T-helper 17 cell (primary cell): Measurements from ENCODE around the gene NELFE. TPM values are rescaled to one million over a fixed set of nuclear protein-coding genes. Genes with fewer than 3 reads are reported as not detected.
"Not testable (repeated sequence)": the region's sequence is repeated elsewhere in the genome, so short reads cannot be mapped to it uniquely, and the experiment has no call there.

Experiments
- ATAC-seq: fragments of 150-1000 bp; cut with Tn5 transposase; 2 replicates; pipeline ENCODE4 v1.10.0; 2021; ENCODE audit warnings: mild to moderate bottlenecking, moderate library complexity
- DNase-seq, 3 donors: peaks; one replicate each; pipeline versions ENCODE4 v3.0.0 to v3.0.0-alpha.2; 2020 to 2021
- H3K9me3 ChIP-seq: one replicate; pipeline ENCODE4 v1.7.0; 2013; ENCODE audit warnings: low read length, mild to moderate bottlenecking; ENCODE audit not compliant: control insufficient read depth, poor library complexity, severe bottlenecking
- H3K27ac Mint-ChIP-seq: one replicate; pipeline ENCODE4 v1.8.0; 2022; ENCODE audit warnings: mild to moderate bottlenecking, moderate library complexity, mixed read lengths
- H3K27me3 Mint-ChIP-seq: one replicate; pipeline ENCODE4 v1.8.0; 2022; ENCODE audit warnings: mixed read lengths
- H3K36me3 Mint-ChIP-seq: one replicate; pipeline ENCODE4 v1.8.0; 2022; ENCODE audit warnings: low read depth, mixed read lengths
- H3K4me1 Mint-ChIP-seq: one replicate; pipeline ENCODE4 v1.8.0; 2022; ENCODE audit warnings: mild to moderate bottlenecking, mixed read lengths
- H3K4me3 Mint-ChIP-seq: one replicate; pipeline ENCODE4 v1.8.0; 2022; ENCODE audit warnings: mild to moderate bottlenecking, moderate library complexity, mixed read lengths
- total RNA-seq, 4 donors: library from RNA in 2 of 4; stranded (reverse) in 2 of 4; gene quantifications; one replicate each; pipeline ENCODE4 v1.2.3 and lab custom pipeline; 2022 to 2026

The NELFE gene
- total RNA-seq, 2 donors from 2014 or later: 45.8 to 46.2 TPM

GRCh38 chr6:31935021-31935420, 23.8 kb downstream of the NELFE start:
- DNase-seq: no peak
- no peak for ATAC-seq
- H3K4me3 Mint-ChIP-seq: no peak overlapping the region
- no peaks in the 10 kb centered on the region for H3K36me3 Mint-ChIP-seq
- no peaks in the 10 kb centered on the region for H3K4me1 Mint-ChIP-seq
- no peak overlapping the region for H3K27ac Mint-ChIP-seq
- no peaks in the 10 kb centered on the region for H3K9me3 ChIP-seq
- peaks cover 5% of the 10 kb centered on the region for H3K27me3 Mint-ChIP-seq

DNA sequence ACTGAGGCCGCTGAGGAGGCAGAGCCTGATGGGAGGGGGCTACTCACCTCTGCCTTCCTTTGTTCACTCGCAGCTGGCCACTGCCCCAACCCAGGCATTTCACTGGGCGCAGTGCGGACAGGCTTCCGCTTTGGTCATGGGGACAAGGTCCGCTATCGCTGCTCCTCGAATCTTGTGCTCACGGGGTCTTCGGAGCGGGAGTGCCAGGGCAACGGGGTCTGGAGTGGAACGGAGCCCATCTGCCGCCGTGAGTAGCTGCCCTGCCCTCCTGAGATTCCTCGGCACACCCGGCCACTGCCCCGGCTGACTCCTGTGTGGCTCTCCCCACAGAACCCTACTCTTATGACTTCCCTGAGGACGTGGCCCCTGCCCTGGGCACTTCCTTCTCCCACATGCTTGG, 25.2 kb downstream of the NELFE start:
- no peaks in the 10 kb centered on the region for H3K36me3 Mint-ChIP-seq
- H3K4me3 Mint-ChIP-seq: no peak overlapping the region
- DNase-seq (no peak), ATAC-seq (no peak)
- H3K4me1 Mint-ChIP-seq: no peaks in the 10 kb centered on the region
- no peaks in the 10 kb centered on the region for H3K9me3 ChIP-seq
- H3K27me3 Mint-ChIP-seq: peaks cover 5% of the 10 kb centered on the region
- no peak overlapping the region for H3K27ac Mint-ChIP-seq

- not testable (repeated sequence) for H3K4me3 Mint-ChIP-seq, DNase-seq, H3K9me3 ChIP-seq, ATAC-seq, H3K4me1 Mint-ChIP-seq, H3K27me3 Mint-ChIP-seq, H3K36me3 Mint-ChIP-seq, H3K27ac Mint-ChIP-seq
These were observed 26.6 kb downstream of the NELFE start for GRCh38 chr6:31932137-31932536.

DNA sequence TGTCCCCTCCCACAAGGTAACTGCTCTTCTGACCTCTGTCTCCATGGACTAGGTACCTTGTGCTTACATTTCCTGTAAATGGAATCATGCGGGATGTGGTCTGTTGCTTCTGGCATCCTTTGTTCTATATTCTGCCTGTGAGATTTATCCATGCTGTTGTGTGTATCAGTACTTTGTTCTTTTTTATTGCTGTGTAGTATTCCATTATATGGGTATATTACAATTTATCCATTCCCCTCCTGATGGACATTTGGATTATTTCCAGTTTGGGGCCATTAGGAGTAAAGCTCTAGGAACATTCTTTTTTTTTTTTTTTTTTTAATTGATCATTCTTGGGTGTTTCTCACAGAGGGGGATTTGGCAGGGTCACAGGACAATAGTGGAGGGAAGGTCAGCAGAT, 27.8 kb downstream of the NELFE start:
- Mint-ChIP-seq H3K36me3 (no peaks in the 10 kb centered on the region), H3K4me3 (no peak overlapping the region), H3K27me3 (peaks cover 5% of the 10 kb centered on the region), H3K4me1 (no peaks in the 10 kb centered on the region), H3K27ac (no peak overlapping the region)
- H3K9me3 ChIP-seq: no peaks in the 10 kb centered on the region
- ATAC-seq: no peak
- no peak for DNase-seq

- Mint-ChIP-seq H3K4me1 (no peaks in the 10 kb centered on the region), H3K4me3 (no peak overlapping the region), H3K36me3 (no peaks in the 10 kb centered on the region), H3K27ac (no peak overlapping the region), H3K27me3 (peaks cover 5% of the 10 kb centered on the region)
- H3K9me3 ChIP-seq: no peaks in the 10 kb centered on the region
- ATAC-seq (no peak), DNase-seq (no peak)
These were observed 30.2 kb downstream of the NELFE start for GRCh38 chr6:31928672-31928939.

- H3K4me3 Mint-ChIP-seq: no peak overlapping the region
- no peak for ATAC-seq
- peaks cover 5% of the 10 kb centered on the region for H3K27me3 Mint-ChIP-seq
These were observed 30.7 kb downstream of the NELFE start for GRCh38 chr6:31927863-31928671.

DNA sequence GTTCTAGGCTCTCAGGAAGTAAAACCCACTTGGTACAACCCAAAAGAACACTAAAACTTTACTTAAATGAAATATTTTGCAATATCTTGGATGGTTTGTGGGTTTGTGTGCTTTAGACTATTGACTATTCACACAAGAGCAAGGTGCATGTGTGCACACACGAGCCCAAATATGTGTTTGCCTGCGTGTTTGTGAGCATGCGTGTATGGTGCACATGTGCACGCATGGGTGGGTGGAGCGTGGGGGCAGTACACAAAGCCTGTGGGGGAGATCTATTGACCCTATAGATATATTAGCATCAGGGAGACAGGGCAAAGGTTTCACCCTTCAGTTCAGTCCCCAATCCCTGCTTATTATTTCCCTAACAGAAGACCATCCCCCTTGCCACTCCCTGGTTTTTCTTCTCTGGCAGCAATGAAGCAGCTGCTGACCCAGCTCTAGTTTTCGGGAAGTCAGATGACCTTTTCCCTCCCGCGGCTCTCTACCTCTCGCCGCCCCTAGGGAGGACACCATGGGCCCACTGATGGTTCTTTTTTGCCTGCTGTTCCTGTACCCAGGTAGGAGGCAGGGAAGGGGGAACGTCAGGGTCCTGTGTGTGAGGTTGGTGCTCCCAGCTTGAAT, 31.4 kb downstream of the NELFE start, which contains the start of gene C2:
Gene C2, plus strand, starts transcription at position 476 of the 621 bp plus-strand sequence. Its CDS starts 36 bp downstream, at position 512.
- no peak for DNase-seq
- no peaks in the 10 kb centered on the region for H3K9me3 ChIP-seq
- Mint-ChIP-seq H3K4me3 (no peak within 1 kb of the TSS), H3K27me3 (peaks cover 5% of the 10 kb centered on the region), H3K36me3 (no peaks in the 10 kb centered on the region), H3K27ac (no peak within 1 kb of the TSS), H3K4me1 (no peaks in the 10 kb centered on the region)
- ATAC-seq: no peak

More at GRCh38 chr6:31927863-31928671, 30.7 kb downstream of the NELFE start:
- no peaks in the 10 kb centered on the region for H3K9me3 ChIP-seq
- DNase-seq: no peak
- Mint-ChIP-seq H3K4me1 (no peaks in the 10 kb centered on the region), H3K27ac (no peak overlapping the region), H3K36me3 (no peaks in the 10 kb centered on the region)

- no peaks in the 10 kb centered on the region for H3K4me1 Mint-ChIP-seq
- no peak overlapping the region for H3K4me3 Mint-ChIP-seq
- no peaks in the 10 kb centered on the region for H3K36me3 Mint-ChIP-seq
- no peak overlapping the region for H3K27ac Mint-ChIP-seq
- no peaks in the 10 kb centered on the region for H3K27me3 Mint-ChIP-seq
- H3K9me3 ChIP-seq: no peaks in the 10 kb centered on the region
- no peak for DNase-seq
- no peak for ATAC-seq
These were observed 35.8 kb downstream of the NELFE start for GRCh38 chr6:31922942-31923341.

GRCh38 chr6:31920811-31921210, 38.0 kb downstream of the NELFE start:
- no peak for ATAC-seq
- Mint-ChIP-seq H3K27ac (no peak overlapping the region), H3K36me3 (peaks cover 2% of the 10 kb centered on the region), H3K4me3 (no peak overlapping the region), H3K4me1 (no peaks in the 10 kb centered on the region), H3K27me3 (peaks cover 3% of the 10 kb centered on the region)
- DNase-seq: no peak
- H3K9me3 ChIP-seq: no peaks in the 10 kb centered on the region

DNA sequence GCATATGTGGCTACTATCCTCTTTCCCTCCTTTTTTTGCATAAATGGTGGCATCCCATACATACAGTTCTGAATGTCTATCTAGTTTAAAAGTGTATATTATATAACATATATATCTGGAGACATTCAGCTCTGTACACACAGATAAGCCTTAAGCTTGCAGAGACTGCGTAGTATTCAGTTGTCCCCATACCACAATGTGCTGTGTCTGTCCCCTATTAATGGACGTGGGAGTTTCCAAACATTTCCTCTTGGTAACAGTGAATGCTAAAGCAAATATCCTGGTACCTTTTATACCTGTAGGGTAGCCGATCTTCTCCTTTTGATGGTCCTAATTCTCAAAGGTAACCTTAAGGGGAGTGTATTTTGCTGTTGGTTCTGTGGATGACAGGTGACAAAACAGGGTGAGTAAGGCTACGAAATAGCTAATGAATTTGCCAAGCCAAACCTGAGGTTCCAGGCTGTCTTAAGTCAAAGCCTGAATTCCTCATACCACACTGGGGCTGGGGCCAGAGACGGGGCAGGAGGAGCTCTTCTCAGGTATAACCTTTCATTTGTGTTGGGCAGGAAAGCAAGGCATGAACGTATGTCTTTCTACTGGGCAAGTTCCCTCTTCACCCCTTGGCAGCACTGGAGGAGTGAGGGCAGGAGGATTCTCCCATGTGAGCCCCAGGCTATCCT, 39.0 kb downstream of the NELFE start:
- Mint-ChIP-seq H3K36me3 (peaks cover 6% of the 10 kb centered on the region), H3K27ac (no peak overlapping the region), H3K4me1 (peaks cover 3% of the 10 kb centered on the region), H3K27me3 (peaks cover 13% of the 10 kb centered on the region), H3K4me3 (no peak overlapping the region)
- DNase-seq (no peak), ATAC-seq (no peak)
- no peaks in the 10 kb centered on the region for H3K9me3 ChIP-seq

- Mint-ChIP-seq H3K36me3 (peaks cover 6% of the 10 kb centered on the region), H3K4me1 (peaks cover 3% of the 10 kb centered on the region), H3K27ac (no peak overlapping the region), H3K27me3 (peaks cover 14% of the 10 kb centered on the region), H3K4me3 (no peak overlapping the region)
- H3K9me3 ChIP-seq: no peaks in the 10 kb centered on the region
- DNase-seq: no peak
- ATAC-seq: no peak
These were observed 40.6 kb downstream of the NELFE start for GRCh38 chr6:31918069-31918720.

- H3K4me1 Mint-ChIP-seq: peaks cover 3% of the 10 kb centered on the region
- DNase-seq (no peak), ATAC-seq (no peak)
- no peaks in the 10 kb centered on the region for H3K9me3 ChIP-seq
- H3K27me3 Mint-ChIP-seq: peaks cover 24% of the 10 kb centered on the region
- no peak overlapping the region for H3K4me3 Mint-ChIP-seq
- no peak overlapping the region for H3K27ac Mint-ChIP-seq
- H3K36me3 Mint-ChIP-seq: peaks cover 6% of the 10 kb centered on the region
These were observed 43.0 kb downstream of the NELFE start for GRCh38 chr6:31915756-31916155.

GRCh38 chr6:31915351-31915750, 43.4 kb downstream of the NELFE start:
- ATAC-seq (no peak), DNase-seq (no peak)
- H3K36me3 Mint-ChIP-seq: peaks cover 6% of the 10 kb centered on the region
- no peak overlapping the region for H3K4me3 Mint-ChIP-seq
- H3K27me3 Mint-ChIP-seq: peaks cover 25% of the 10 kb centered on the region
- no peaks in the 10 kb centered on the region for H3K9me3 ChIP-seq
- H3K27ac Mint-ChIP-seq: no peak overlapping the region
- peaks cover 3% of the 10 kb centered on the region for H3K4me1 Mint-ChIP-seq
